CD4-positive, alpha-beta memory T cell (primary cell): ENCODE data around the gene MTR. TPM values are rescaled to one million over a fixed set of nuclear protein-coding genes. Genes with fewer than 3 reads are reported as not detected.

Source experiments
- CTCF ChIA-PET: fragments of 350-600 bp; sonication (Branson Sonifier 250); formaldehyde crosslinking; loops from one replicate; lab custom pipeline; 2021; ENCODE audit warnings: inconsistent platforms; ENCODE audit not compliant: partially characterized antibody; lab: Charles Lee
- POLR2A ChIA-PET: fragments of 350-600 bp; sonication (Branson Sonifier 250); formaldehyde crosslinking; loops from one replicate; lab custom pipeline; 2021; ENCODE audit not compliant: partially characterized antibody; lab: Charles Lee
- DNase-seq, 5 donors: peaks; one replicate each; pipeline versions ENCODE4 v3.0.0 to v3.0.0-alpha.2; 2020 to 2022; ENCODE audit warnings: mixed read lengths in 1 of 5
- H3K27ac ChIP-seq: one replicate; pipeline ENCODE4 v1.7.0; 2013; ENCODE audit warnings: low read depth, low read length
- H3K27me3 ChIP-seq: 2 replicates; pipeline ENCODE4 v1.7.0; 2013; ENCODE audit warnings: mild to moderate bottlenecking, low read length, moderate library complexity; ENCODE audit not compliant: insufficient read depth
- H3K36me3 ChIP-seq: 2 replicates; pipeline ENCODE4 v1.7.0; 2013; ENCODE audit warnings: mild to moderate bottlenecking, low read length, moderate library complexity; ENCODE audit not compliant: insufficient read depth
- H3K4me1 ChIP-seq: 2 replicates; pipeline ENCODE4 v1.7.0; 2013; ENCODE audit warnings: mild to moderate bottlenecking, low read length, moderate library complexity; ENCODE audit not compliant: insufficient read depth
- H3K4me3 ChIP-seq, 2 donors: one replicate each; pipeline ENCODE4 v1.7.0; 2013; ENCODE audit warnings: low read length in 2 of 2, mild to moderate bottlenecking in 1 of 2
- H3K9me3 ChIP-seq, 2 donors: one replicate each; pipeline ENCODE4 v1.7.0; 2013; ENCODE audit warnings: low read length in 2 of 2, control low read depth in 1 of 2; ENCODE audit not compliant: control insufficient read depth in 1 of 2
- H3K27ac Mint-ChIP-seq, 7 donors: one replicate each; pipeline ENCODE4 v1.8.0; 2020 to 2021; ENCODE audit warnings: mixed read lengths in 7 of 7, mild to moderate bottlenecking in 6 of 7, inconsistent platforms in 3 of 7, moderate library complexity in 3 of 7
- H3K27me3 Mint-ChIP-seq, 2 donors: one replicate each; pipeline ENCODE4 v1.8.0; 2020 to 2021; ENCODE audit warnings: mixed read lengths in 2 of 2
- H3K36me3 Mint-ChIP-seq, 2 donors: one replicate each; pipeline ENCODE4 v1.8.0; 2020 to 2021; ENCODE audit warnings: mixed read lengths in 2 of 2, inconsistent platforms in 1 of 2, mild to moderate bottlenecking in 1 of 2
- H3K4me1 Mint-ChIP-seq, 4 donors: one replicate each; pipeline ENCODE4 v1.8.0; 2020 to 2021; ENCODE audit warnings: mixed read lengths in 4 of 4, mild to moderate bottlenecking in 1 of 4
- H3K4me3 Mint-ChIP-seq, 8 donors: one replicate each; pipeline ENCODE4 v1.8.0; 2020 to 2021; ENCODE audit warnings: mixed read lengths in 8 of 8, mild to moderate bottlenecking in 7 of 8, moderate library complexity in 6 of 8, inconsistent platforms in 3 of 8
- H3K9me3 Mint-ChIP-seq, 8 donors: one replicate each; pipeline ENCODE4 v1.8.0; 2020 to 2021; ENCODE audit warnings: mixed read lengths in 8 of 8, mild to moderate bottlenecking in 5 of 8, inconsistent platforms in 3 of 8, moderate library complexity in 1 of 8
- intact Hi-C: fragments of 100-400 bp; cut with micrococcal nuclease; formaldehyde crosslinking; loops from one replicate; pipeline ENCODE4 v1.15.1; 2023
- polyA plus RNA-seq, 2 donors: library from polyadenylated mRNA; unstranded; fragments of 300-500 nt; fragmentation: Illumina TruSeq; gene quantifications; one replicate each; pipeline ENCODE4 v1.2.3, GENCODE V29; 2021
- total RNA-seq, 2 experiments: library from RNA; stranded (reverse); gene quantifications; one replicate each; pipeline ENCODE4 v1.2.3, GENCODE V29; 2021

The MTR gene
- total and polyA plus RNA-seq, 4 experiments from 2014 or later, result 5.6 to 71.0 (median 45.5) TPM

DNA sequence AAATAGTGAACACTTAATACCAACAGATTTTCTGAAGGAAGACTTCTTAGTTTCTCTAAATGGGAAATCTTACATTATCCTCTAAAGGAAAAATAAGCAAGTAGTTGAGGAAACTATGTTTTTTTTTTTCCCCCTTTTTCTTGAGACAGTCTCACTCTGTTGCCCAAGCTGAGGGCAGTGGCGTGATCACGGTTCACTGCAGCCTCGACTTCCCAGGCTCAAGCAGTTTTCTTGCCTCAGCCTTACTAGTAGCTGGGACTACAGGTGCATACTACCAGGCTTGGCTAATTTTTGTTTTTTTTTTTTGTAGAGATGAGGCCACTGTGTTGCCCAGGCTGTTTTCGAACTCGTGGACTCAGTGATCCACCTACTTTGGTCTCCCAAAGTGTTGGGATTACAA is 3.9 kb downstream of the MTR start:
- peaks cover 46 to 82% (median 58%) of the 10 kb centered on the region in 4 donors for H3K4me1 Mint-ChIP-seq
- POLR2A ChIA-PET, result no interaction called here
- H3K27me3 Mint-ChIP-seq, result no peaks in the 10 kb centered on the region
- Histone ChIP-seq H3K4me1 (peaks cover 74% of the 10 kb centered on the region), H3K27ac (no peak overlapping the region), H3K36me3 (peaks cover 5% of the 10 kb centered on the region), H3K27me3 (no peaks in the 10 kb centered on the region), H3K4me3 (no peak overlapping the region), H3K9me3 (no peaks in the 10 kb centered on the region)
- no peak overlapping the region for H3K27ac Mint-ChIP-seq
- peak overlapping the region in 1 of 8 donors; percentile 7 for H3K4me3 Mint-ChIP-seq
- peaks cover 0 to 11% (median 0%) of the 10 kb centered on the region in 8 donors for H3K9me3 Mint-ChIP-seq
- intact Hi-C loops, result loop anchor here (5.0 to 10.0 kb wide), 6 partner anchors 114 to 932 kb away; partner anchors contain the start of genes ACTN2, ERO1B, LGALS8 and LYST
- H3K36me3 Mint-ChIP-seq, result peaks cover 0 to 38% of the 10 kb centered on the region in 2 donors
- CTCF ChIA-PET, result no interaction called here
- DNase-seq, result no peak

GRCh38 chr1:236800002-236800620 is 5.0 kb downstream of the MTR start:
- Mint-ChIP-seq H3K4me3 (peak overlapping the region in 1 of 8 donors; percentile 5), H3K27me3 (no peaks in the 10 kb centered on the region), H3K9me3 (peaks cover 0 to 8% (median 0%) of the 10 kb centered on the region in 8 donors), H3K4me1 (peaks cover 44 to 74% (median 55%) of the 10 kb centered on the region in 4 donors), H3K27ac (no peak overlapping the region), H3K36me3 (peaks cover 6 to 41% of the 10 kb centered on the region in 2 donors)
- no peaks in the 10 kb centered on the region for H3K9me3 ChIP-seq
- H3K4me1 ChIP-seq, result peaks cover 70% of the 10 kb centered on the region
- H3K27me3 ChIP-seq, result no peaks in the 10 kb centered on the region
- no peak overlapping the region for H3K27ac ChIP-seq
- POLR2A ChIA-PET, result no interaction called here
- CTCF ChIA-PET, result interaction anchor here (0.7 to 1.1 kb wide), 2 partner anchors 14 to 42 kb away, joined by 3 to 4 read pairs; no protein-coding TSS in a partner anchor
- H3K36me3 ChIP-seq, result peaks cover 5% of the 10 kb centered on the region
- DNase-seq, result no peak
- H3K4me3 ChIP-seq, result no peak overlapping the region
- intact Hi-C loops, result no loop called here

DNA sequence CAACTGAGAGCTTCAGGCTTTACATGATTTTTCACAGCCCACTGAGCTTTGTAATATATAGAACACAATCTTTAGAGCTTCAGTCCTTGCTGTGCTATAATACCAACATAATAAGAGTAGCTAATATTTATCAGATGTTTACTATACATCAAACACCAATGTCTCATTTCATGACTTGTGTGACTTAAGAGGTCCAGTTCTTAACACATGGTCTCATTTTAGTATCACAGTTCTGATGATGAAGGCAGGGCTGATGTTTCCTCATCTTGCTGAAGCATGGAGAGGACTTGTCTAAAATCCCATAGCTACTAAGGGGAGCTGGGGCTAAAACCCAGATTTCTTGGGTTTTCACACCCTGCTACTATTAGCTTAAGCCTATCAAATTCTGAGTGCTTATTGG is 5.5 kb downstream of the MTR start:
- no peak for DNase-seq
- CTCF ChIA-PET, result interaction anchor here (0.7 to 0.9 kb wide), 2 partner anchors 10 to 42 kb away, joined by 3 read pairs; no protein-coding TSS in a partner anchor
- Histone ChIP-seq H3K27ac (no peak overlapping the region), H3K4me1 (peaks cover 70% of the 10 kb centered on the region), H3K27me3 (no peaks in the 10 kb centered on the region), H3K36me3 (peaks cover 5% of the 10 kb centered on the region), H3K9me3 (no peaks in the 10 kb centered on the region), H3K4me3 (no peak overlapping the region)
- H3K9me3 Mint-ChIP-seq, result peaks cover 0 to 3% (median 0%) of the 10 kb centered on the region in 8 donors
- peak overlapping the region in 1 of 8 donors; percentile 9 for H3K4me3 Mint-ChIP-seq
- H3K4me1 Mint-ChIP-seq, result peaks cover 46 to 71% (median 56%) of the 10 kb centered on the region in 4 donors
- no peak overlapping the region for H3K27ac Mint-ChIP-seq
- no peaks in the 10 kb centered on the region for H3K27me3 Mint-ChIP-seq
- POLR2A ChIA-PET, result no interaction called here
- intact Hi-C loops, result no loop called here
- peaks cover 8 to 44% of the 10 kb centered on the region in 2 donors for H3K36me3 Mint-ChIP-seq

GRCh38 chr1:236802264-236802663 is 7.2 kb downstream of the MTR start:
- intact Hi-C loops, result no loop called here

DNA sequence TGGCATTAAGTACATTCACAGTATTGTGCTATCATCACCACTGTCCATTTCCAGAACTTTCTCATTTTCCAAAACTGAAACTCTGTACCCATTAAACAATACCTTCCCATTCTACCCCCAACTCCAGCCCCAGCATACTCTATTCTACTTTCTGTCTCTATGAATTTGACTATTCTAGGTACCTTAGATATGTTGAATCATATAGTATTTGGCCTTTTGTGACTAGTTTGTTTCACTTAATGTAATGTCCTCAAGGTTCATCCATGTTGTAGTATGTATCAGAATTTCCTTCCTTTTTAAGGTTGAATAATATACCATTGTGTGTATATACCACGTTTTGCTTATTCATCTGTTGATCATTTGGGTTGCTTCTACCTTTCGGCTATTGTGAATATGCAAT is 11.5 kb downstream of the MTR start:
- POLR2A ChIA-PET, result no interaction called here
- H3K27ac ChIP-seq, result no peak overlapping the region
- H3K4me3 Mint-ChIP-seq, result no peak overlapping the region
- no peak overlapping the region for H3K4me3 ChIP-seq
- CTCF ChIA-PET, result interaction anchor here (0.6 kb wide), 1 partner anchor 369 kb away, joined by 4 read pairs; no protein-coding TSS in a partner anchor
- DNase-seq, result no peak
- H3K27ac Mint-ChIP-seq, result no peak overlapping the region
- no peaks in the 10 kb centered on the region for H3K9me3 ChIP-seq
- H3K4me1 ChIP-seq, result peaks cover 22% of the 10 kb centered on the region
- H3K36me3 Mint-ChIP-seq, result peaks cover 49 to 77% of the 10 kb centered on the region in 2 donors
- H3K27me3 Mint-ChIP-seq, result no peaks in the 10 kb centered on the region
- no peaks in the 10 kb centered on the region for H3K27me3 ChIP-seq
- peaks cover 0 to 2% (median 0%) of the 10 kb centered on the region in 8 donors for H3K9me3 Mint-ChIP-seq
- intact Hi-C loops, result no loop called here
- peaks cover 43% of the 10 kb centered on the region for H3K36me3 ChIP-seq
- peaks cover 21 to 29% (median 26%) of the 10 kb centered on the region in 4 donors for H3K4me1 Mint-ChIP-seq

More at GRCh38 chr1:236802264-236802663, 7.2 kb downstream of the MTR start:
- Mint-ChIP-seq H3K36me3 (peaks cover 17 to 49% of the 10 kb centered on the region in 2 donors), H3K27me3 (no peaks in the 10 kb centered on the region), H3K27ac (peak overlapping the region in 6 of 7 donors; percentile 0 to 70 (median 38)), H3K4me3 (peak overlapping the region in 1 of 8 donors; percentile 24), H3K4me1 (peaks cover 39 to 58% (median 50%) of the 10 kb centered on the region in 4 donors), H3K9me3 (peaks cover 0 to 2% (median 0%) of the 10 kb centered on the region in 8 donors)
- no peak for DNase-seq
- no peaks in the 10 kb centered on the region for H3K9me3 ChIP-seq
- no peaks in the 10 kb centered on the region for H3K27me3 ChIP-seq
- peaks cover 64% of the 10 kb centered on the region for H3K4me1 ChIP-seq
- CTCF ChIA-PET, result no interaction called here
- peaks cover 15% of the 10 kb centered on the region for H3K36me3 ChIP-seq
- POLR2A ChIA-PET, result no interaction called here
- H3K4me3 ChIP-seq, result no peak overlapping the region
- no peak overlapping the region for H3K27ac ChIP-seq

DNA sequence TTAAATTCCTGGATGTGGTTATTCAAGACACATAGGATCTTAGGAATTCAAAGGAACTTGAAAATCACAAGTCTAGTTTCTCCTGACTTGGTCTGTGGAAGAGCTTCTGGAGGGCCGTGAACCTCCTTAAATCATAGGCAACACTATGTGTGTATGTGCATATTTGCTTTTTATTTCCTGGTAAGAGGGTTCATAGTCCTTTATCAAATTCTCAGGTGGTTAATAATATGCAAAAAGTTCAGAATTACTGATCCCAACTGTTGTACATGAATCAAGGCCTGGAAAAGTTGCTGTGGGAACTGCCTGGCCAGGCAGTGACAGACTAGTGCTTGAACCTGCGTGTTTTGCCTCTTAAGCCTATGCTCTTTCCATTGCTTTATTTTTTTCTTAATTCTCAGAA is 12.9 kb downstream of the MTR start:
- Mint-ChIP-seq H3K27ac (no peak overlapping the region), H3K4me3 (no peak overlapping the region), H3K27me3 (no peaks in the 10 kb centered on the region), H3K4me1 (peaks cover 8 to 17% (median 14%) of the 10 kb centered on the region in 4 donors), H3K9me3 (no peaks in the 10 kb centered on the region), H3K36me3 (peaks cover 56 to 83% of the 10 kb centered on the region in 2 donors)
- H3K4me1 ChIP-seq, result peaks cover 8% of the 10 kb centered on the region
- H3K36me3 ChIP-seq, result peaks cover 54% of the 10 kb centered on the region
- POLR2A ChIA-PET, result interaction anchor here (1.4 kb wide), 1 partner anchor 13 kb away, joined by 4 read pairs; the partner anchor contains the start of gene MTR
- no peak overlapping the region for H3K27ac ChIP-seq
- H3K4me3 ChIP-seq, result no peak overlapping the region
- intact Hi-C loops, result no loop called here
- CTCF ChIA-PET, result interaction anchor here (2.0 kb wide), 1 partner anchor 48 kb away, joined by 6 read pairs; no protein-coding TSS in a partner anchor
- DNase-seq, result no peak
- no peaks in the 10 kb centered on the region for H3K9me3 ChIP-seq
- no peaks in the 10 kb centered on the region for H3K27me3 ChIP-seq

DNA sequence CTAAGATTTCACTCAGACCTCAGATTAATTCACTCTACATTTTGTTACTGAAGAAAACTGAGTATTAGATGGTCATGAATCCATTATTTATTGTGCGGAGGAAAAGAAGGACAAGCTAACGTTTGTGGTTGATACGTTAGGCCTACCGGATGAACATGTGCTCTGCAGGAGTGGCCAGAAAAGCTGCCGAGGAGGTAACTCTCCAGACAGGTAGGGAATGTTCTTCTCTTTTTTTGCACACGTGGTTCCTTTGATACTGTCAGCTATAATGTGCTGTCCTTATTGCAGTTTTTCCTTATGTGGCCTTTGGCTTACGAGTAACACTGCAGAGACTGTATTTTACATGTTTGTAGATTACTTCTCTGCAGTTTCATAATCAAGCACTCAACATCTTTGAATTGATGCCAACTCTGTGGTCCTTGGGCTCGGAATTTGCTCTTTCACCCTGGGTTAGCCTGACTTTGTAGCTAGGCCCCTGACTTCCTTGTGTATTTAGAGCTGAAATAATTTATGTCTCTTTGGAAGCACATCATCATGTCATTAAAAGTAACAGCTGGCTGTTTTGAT is 13.6 kb downstream of the MTR start:
- peaks cover 56% of the 10 kb centered on the region for H3K36me3 ChIP-seq
- no peaks in the 10 kb centered on the region for H3K27me3 Mint-ChIP-seq
- no peak for DNase-seq
- ChIA-PET POLR2A (interaction anchor here (1.4 kb wide), 1 partner anchor 14 kb away, joined by 4 read pairs; the partner anchor contains the start of gene MTR), CTCF (interaction anchor here (0.6 to 2.0 kb wide), 2 partner anchors 43 to 49 kb away, joined by 3 to 6 read pairs; no protein-coding TSS in a partner anchor)
- peaks cover 62 to 83% of the 10 kb centered on the region in 2 donors for H3K36me3 Mint-ChIP-seq
- no peak overlapping the region for H3K27ac ChIP-seq
- H3K4me3 ChIP-seq, result no peak overlapping the region
- no peaks in the 10 kb centered on the region for H3K9me3 ChIP-seq
- H3K4me1 ChIP-seq, result peaks cover 4% of the 10 kb centered on the region
- H3K9me3 Mint-ChIP-seq, result no peaks in the 10 kb centered on the region
- H3K4me1 Mint-ChIP-seq, result peaks cover 4 to 12% (median 10%) of the 10 kb centered on the region in 4 donors
- intact Hi-C loops, result no loop called here
- H3K27ac Mint-ChIP-seq, result no peak overlapping the region
- no peak overlapping the region for H3K4me3 Mint-ChIP-seq
- no peaks in the 10 kb centered on the region for H3K27me3 ChIP-seq
